ENCODE measurements around the gene RAB11FIP4. TPM values are rescaled to one million over a fixed set of nuclear protein-coding genes. Genes with fewer than 3 reads are reported as not detected.

RAB11FIP4 gene
- total RNA-seq, 3 donors from 2014 or later (not counting 1 experiment from before 2014, with no cell fraction given): 81.4 to 121 (median 102) TPM

DNA sequence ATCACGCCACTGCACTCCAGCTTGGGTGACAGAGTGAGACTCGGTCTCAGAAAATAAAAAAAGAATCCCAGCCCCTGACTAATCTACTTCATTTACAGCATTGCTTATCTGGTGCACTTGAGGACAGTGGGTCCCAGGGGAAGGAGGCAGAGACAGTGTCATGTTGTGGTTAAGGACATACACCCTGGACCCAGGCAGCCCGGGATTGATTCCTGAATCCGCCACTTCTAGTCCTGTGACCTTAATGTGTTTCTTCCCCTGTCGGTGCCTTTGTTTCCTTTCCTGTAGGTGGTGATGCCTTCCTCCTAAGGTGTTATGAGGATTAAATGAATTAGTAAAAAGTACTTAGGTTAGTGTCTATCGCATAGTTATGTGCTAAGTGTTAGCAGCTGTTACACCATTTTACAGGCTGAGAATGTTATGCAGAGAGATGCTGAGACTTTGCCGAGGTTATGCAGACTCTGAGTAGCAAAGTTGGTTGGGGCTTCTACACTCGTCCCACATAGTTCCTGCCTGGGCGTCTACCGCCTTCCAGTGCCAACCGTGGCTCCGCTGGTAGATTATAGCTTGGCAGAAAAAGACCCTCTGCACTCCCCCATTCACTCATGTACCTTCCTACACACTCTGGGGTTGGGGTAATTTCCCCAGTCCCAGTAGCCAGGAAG is 74.8 kb downstream of the RAB11FIP4 start:
- H3K27ac Mint-ChIP-seq: no peak overlapping the region
- peaks cover 6 to 14% of the 10 kb centered on the region in 2 donors for H3K4me1 Mint-ChIP-seq

DNA sequence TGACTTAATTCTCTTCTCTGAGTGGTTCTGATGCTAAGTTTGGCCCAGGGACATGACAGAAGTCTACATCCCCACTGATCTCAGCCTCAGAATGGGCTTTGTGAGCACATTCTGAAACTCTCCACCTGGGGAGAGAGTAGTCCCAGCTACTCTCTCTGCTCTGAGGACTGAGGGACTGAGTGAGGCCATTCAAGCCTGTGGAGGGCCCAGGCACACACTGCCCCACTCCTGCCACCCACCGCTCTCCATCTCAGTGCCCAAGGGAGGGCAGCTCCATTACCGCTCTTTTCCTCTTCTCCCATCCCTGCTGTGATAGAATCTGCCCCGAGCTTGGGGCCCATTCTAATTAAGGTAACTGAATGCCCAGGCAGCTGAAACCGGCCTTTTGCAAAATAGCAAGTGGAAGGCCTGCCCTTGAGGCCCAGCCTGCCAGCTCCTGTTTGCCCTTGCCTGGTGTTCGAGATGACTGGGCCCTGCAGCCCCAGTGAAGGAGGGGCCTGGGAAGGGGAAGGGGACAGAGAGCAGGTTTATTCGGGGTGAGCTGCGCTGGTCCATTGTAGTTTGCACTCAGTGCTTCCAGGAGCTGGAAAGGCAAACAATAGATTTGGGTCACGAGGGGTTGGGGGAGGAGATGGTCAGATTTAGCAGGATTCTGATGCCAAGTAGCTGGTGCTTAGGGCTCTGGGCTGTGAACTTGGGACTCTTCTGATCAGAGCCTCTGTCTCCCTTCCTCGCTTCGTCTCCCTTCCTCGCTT is 76.2 kb downstream of the RAB11FIP4 start:
- Mint-ChIP-seq H3K27me3 (ENCODE audit: low read depth in 2 of 2) (peaks cover 6% of the 10 kb centered on the region in 2 donors), H3K27ac (no peak overlapping the region), H3K36me3 (no peaks in the 10 kb centered on the region), H3K4me1 (peaks cover 6 to 14% of the 10 kb centered on the region in 2 donors), H3K4me3 (no peak overlapping the region), H3K9me3 (no peaks in the 10 kb centered on the region)
- ATAC-seq: no peak
- WGBS (ENCODE audit: insufficient coverage): 91% methylated on average over 11 of the region's 11 CpGs
- H3K27me3 ChIP-seq (ENCODE audit: control insufficient read depth, insufficient read depth, low read length): no peaks in the 10 kb centered on the region
- no peak overlapping the region for H3K4me3 ChIP-seq (ENCODE audit: low read length)
- peaks cover 41% of the 10 kb centered on the region for H3K4me1 ChIP-seq (ENCODE audit: control insufficient read depth, insufficient read depth, low read length)
- no peaks in the 10 kb centered on the region for H3K36me3 ChIP-seq (ENCODE audit: control insufficient read depth, insufficient read depth, low read length)
- H3K27ac ChIP-seq (ENCODE audit: low read length): no peak overlapping the region
- intact Hi-C loops (cut with micrococcal nuclease): no loop called here
- TF ChIP-seq, protein P1, sequence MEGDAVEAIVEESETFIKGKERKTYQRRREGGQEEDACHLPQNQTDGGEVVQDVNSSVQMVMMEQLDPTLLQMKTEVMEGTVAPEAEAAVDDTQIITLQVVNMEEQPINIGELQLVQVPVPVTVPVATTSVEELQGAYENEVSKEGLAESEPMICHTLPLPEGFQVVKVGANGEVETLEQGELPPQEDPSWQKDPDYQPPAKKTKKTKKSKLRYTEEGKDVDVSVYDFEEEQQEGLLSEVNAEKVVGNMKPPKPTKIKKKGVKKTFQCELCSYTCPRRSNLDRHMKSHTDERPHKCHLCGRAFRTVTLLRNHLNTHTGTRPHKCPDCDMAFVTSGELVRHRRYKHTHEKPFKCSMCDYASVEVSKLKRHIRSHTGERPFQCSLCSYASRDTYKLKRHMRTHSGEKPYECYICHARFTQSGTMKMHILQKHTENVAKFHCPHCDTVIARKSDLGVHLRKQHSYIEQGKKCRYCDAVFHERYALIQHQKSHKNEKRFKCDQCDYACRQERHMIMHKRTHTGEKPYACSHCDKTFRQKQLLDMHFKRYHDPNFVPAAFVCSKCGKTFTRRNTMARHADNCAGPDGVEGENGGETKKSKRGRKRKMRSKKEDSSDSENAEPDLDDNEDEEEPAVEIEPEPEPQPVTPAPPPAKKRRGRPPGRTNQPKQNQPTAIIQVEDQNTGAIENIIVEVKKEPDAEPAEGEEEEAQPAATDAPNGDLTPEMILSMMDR (IDR thresholded peaks at IDR 0.05): no peak
- no peak for DNase-seq
- no peaks in the 10 kb centered on the region for H3K9me3 ChIP-seq (ENCODE audit: control insufficient read depth, insufficient read depth, low read length)

More for the DNA sequence above, 74.8 kb downstream of the RAB11FIP4 start:
- ATAC-seq: no peak
- no peak overlapping the region for H3K4me3 Mint-ChIP-seq
- Histone ChIP-seq H3K9me3 (ENCODE audit: control insufficient read depth, insufficient read depth, low read length) (no peaks in the 10 kb centered on the region), H3K27me3 (ENCODE audit: control insufficient read depth, insufficient read depth, low read length) (no peaks in the 10 kb centered on the region), H3K4me3 (ENCODE audit: low read length) (no peak overlapping the region), H3K4me1 (ENCODE audit: control insufficient read depth, insufficient read depth, low read length) (peaks cover 31% of the 10 kb centered on the region), H3K27ac (ENCODE audit: low read length) (no peak overlapping the region), H3K36me3 (ENCODE audit: control insufficient read depth, insufficient read depth, low read length) (no peaks in the 10 kb centered on the region)
- WGBS (ENCODE audit: insufficient coverage): 83% methylated on average over 12 of the region's 12 CpGs
- H3K36me3 Mint-ChIP-seq: no peaks in the 10 kb centered on the region
- H3K9me3 Mint-ChIP-seq: no peaks in the 10 kb centered on the region
- no peak for DNase-seq
- H3K27me3 Mint-ChIP-seq (ENCODE audit: low read depth in 2 of 2): no peaks in the 10 kb centered on the region
- TF ChIP-seq, protein P1 (IDR thresholded peaks at IDR 0.05): no peak
- intact Hi-C loops (cut with micrococcal nuclease): no loop called here

DNA sequence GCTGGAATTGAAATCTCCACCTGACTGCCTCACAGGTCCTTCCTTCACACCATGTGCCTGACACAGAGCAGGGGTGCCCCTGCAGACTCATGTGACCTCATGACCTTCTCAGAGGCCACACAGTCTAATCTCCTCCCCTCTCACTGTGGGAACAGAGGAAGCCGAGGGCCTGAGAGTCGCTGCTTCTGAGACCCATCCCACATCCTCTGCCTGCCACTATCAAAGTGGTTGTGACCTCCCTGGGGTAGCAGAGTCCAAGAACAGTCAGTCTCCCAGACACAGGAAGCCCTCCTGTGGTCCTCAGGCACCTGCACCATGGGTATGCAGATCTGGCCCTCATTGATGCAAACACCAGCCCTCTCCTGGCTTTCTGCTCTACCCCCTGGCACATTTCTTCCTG is 78.5 kb downstream of the RAB11FIP4 start:
- Histone ChIP-seq H3K36me3 (ENCODE audit: control insufficient read depth, insufficient read depth, low read length) (no peaks in the 10 kb centered on the region), H3K27me3 (ENCODE audit: control insufficient read depth, insufficient read depth, low read length) (no peaks in the 10 kb centered on the region), H3K4me1 (ENCODE audit: control insufficient read depth, insufficient read depth, low read length) (peaks cover 41% of the 10 kb centered on the region), H3K27ac (ENCODE audit: low read length) (peak overlapping the region; percentile 59), H3K9me3 (ENCODE audit: control insufficient read depth, insufficient read depth, low read length) (no peaks in the 10 kb centered on the region), H3K4me3 (ENCODE audit: low read length) (no peak overlapping the region)
- H3K9me3 Mint-ChIP-seq: no peaks in the 10 kb centered on the region
- H3K27me3 Mint-ChIP-seq (ENCODE audit: low read depth in 2 of 2): peaks cover 6 to 8% of the 10 kb centered on the region in 2 donors
- TF ChIP-seq, protein P1 (IDR thresholded peaks at IDR 0.05): no peak
- no peak for ATAC-seq
- no peaks in the 10 kb centered on the region for H3K36me3 Mint-ChIP-seq
- H3K4me3 Mint-ChIP-seq: no peak overlapping the region
- peak overlapping the region in 1 of 2 donors; percentile 49 for H3K27ac Mint-ChIP-seq
- DNase-seq: peak in 1 of 2 donors; percentile 56
- 16% methylated on average over 2 of the region's 2 CpGs for WGBS (ENCODE audit: insufficient coverage)
- H3K4me1 Mint-ChIP-seq: peaks cover 6 to 14% of the 10 kb centered on the region in 2 donors
- intact Hi-C loops (cut with micrococcal nuclease): no loop called here

Measured in natural killer cell (primary cell).